Measurements from ENCODE around the gene GSTM1.
A peak's percentile ranks its signal among the peaks of the same experiment; 100 is the strongest.

GSTM1 gene

GRCh38 chr1:109730666-109731065, 43.0 kb downstream of the GSTM1 start:
- Histone ChIP-seq H3K79me1 (replicated peaks; ENCODE audit: low read length, poor library complexity, severe bottlenecking) (no peaks in the 10 kb centered on the region), H2AFZ (ENCODE audit: low read depth, low read length) (no peak overlapping the region), H3K4ac (ENCODE audit: low read depth in 1 of 2, low read length in 2 of 2) (no peak overlapping the region), H2BK15ac (ENCODE audit: low read depth, poor library complexity, severe bottlenecking) (no peak overlapping the region), H2AK5ac (ENCODE audit: low read length, severe bottlenecking) (no peak overlapping the region), H3K27me3 (ENCODE audit: control insufficient read depth in 1 of 2, insufficient read depth in 1 of 2, low read length in 2 of 2) (no peaks in the 10 kb centered on the region), H3K36me3 (ENCODE audit: control insufficient read depth in 1 of 2, insufficient read depth in 2 of 2, low read depth in 1 of 2, low read length in 2 of 2) (no peaks in the 10 kb centered on the region), H3K9me3 (ENCODE audit: control insufficient read depth, low read length) (no peaks in the 10 kb centered on the region), H3K4me1 (ENCODE audit: control insufficient read depth, insufficient read depth, low read depth, low read length) (peaks cover 6% of the 10 kb centered on the region), H3K14ac (ENCODE audit: low read length in 2 of 2) (no peak overlapping the region), H3K23ac (ENCODE audit: low read length in 2 of 2) (no peak overlapping the region), H2BK120ac (ENCODE audit: low read depth, low read length) (no peak overlapping the region), H4K8ac (ENCODE audit: low read length) (no peak overlapping the region), H2BK5ac (ENCODE audit: low read depth, low read length, poor library complexity, severe bottlenecking) (no peak overlapping the region), H2BK12ac (ENCODE audit: low read length in 2 of 2) (no peak overlapping the region), H3K4me2 (ENCODE audit: low read length, poor library complexity, severe bottlenecking) (no peak overlapping the region), H3K27ac (ENCODE audit: low read length, poor library complexity, severe bottlenecking) (no peak overlapping the region), H3K18ac (ENCODE audit: low read depth in 1 of 2, low read length in 2 of 2) (no peak overlapping the region), H3K9ac (ENCODE audit: low read length) (no peak overlapping the region), H4K91ac (ENCODE audit: low read length) (no peak overlapping the region), H3K4me3 (ENCODE audit: insufficient read depth in 1 of 2, low read depth in 1 of 2, low read length in 2 of 2) (no peak overlapping the region)
- WGBS, result 90% methylated on average over 5 of the region's 6 CpGs
- DNase-seq, result no peak

DNA sequence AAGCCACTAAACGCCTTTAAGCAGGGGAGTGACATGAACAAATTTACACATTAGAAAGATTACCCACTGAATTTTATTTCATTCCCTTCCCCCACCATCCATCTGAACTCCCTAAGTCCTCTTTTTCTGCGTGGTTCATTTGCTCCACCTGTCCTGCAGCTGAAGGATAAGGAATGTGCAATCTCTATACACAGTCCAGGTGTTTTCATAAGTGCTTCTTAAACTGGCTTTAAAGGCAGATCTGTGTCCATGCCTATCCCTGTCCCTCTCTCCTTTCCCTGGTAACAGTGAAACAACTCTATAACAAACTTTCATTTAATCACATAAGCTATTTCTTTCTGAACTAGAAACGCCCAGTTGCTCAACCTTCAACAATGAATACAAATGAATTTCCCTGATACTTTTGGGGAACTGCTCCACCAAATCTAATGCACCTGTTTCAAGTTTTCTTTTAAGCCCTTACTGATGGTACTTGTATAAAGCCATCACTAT, 44.8 kb downstream of the GSTM1 start:
- Histone ChIP-seq H3K9ac (ENCODE audit: low read length) (no peak overlapping the region), H4K91ac (ENCODE audit: low read length) (no peak overlapping the region), H3K23ac (ENCODE audit: low read length in 2 of 2) (no peak overlapping the region), H3K4me2 (ENCODE audit: low read length, poor library complexity, severe bottlenecking) (no peak overlapping the region), H3K4me3 (ENCODE audit: insufficient read depth in 1 of 2, low read depth in 1 of 2, low read length in 2 of 2) (no peak overlapping the region), H2BK120ac (ENCODE audit: low read depth, low read length) (no peak overlapping the region), H3K36me3 (ENCODE audit: control insufficient read depth in 1 of 2, insufficient read depth in 2 of 2, low read depth in 1 of 2, low read length in 2 of 2) (peaks cover 9 to 11% of the 10 kb centered on the region in 2 experiments), H2BK15ac (ENCODE audit: low read depth, poor library complexity, severe bottlenecking) (no peak overlapping the region), H3K4ac (ENCODE audit: low read depth in 1 of 2, low read length in 2 of 2) (no peak overlapping the region), H3K79me1 (replicated peaks; ENCODE audit: low read length, poor library complexity, severe bottlenecking) (peaks cover 2% of the 10 kb centered on the region), H3K9me3 (ENCODE audit: control insufficient read depth, low read length) (no peaks in the 10 kb centered on the region), H2AFZ (ENCODE audit: low read depth, low read length) (no peak overlapping the region), H3K14ac (ENCODE audit: low read length in 2 of 2) (no peak overlapping the region), H2BK5ac (ENCODE audit: low read depth, low read length, poor library complexity, severe bottlenecking) (no peak overlapping the region), H2BK12ac (ENCODE audit: low read length in 2 of 2) (no peak overlapping the region), H3K4me1 (ENCODE audit: control insufficient read depth, insufficient read depth, low read depth, low read length) (peaks cover 6% of the 10 kb centered on the region), H3K27me3 (ENCODE audit: control insufficient read depth in 1 of 2, insufficient read depth in 1 of 2, low read length in 2 of 2) (no peaks in the 10 kb centered on the region), H3K27ac (ENCODE audit: low read length, poor library complexity, severe bottlenecking) (no peak overlapping the region), H4K8ac (ENCODE audit: low read length) (no peak overlapping the region), H2AK5ac (ENCODE audit: low read length, severe bottlenecking) (no peak overlapping the region), H3K18ac (ENCODE audit: low read depth in 1 of 2, low read length in 2 of 2) (no peak overlapping the region)
- 84% methylated on average over 3 of the region's 3 CpGs for WGBS
- DNase-seq, result no peak

DNA sequence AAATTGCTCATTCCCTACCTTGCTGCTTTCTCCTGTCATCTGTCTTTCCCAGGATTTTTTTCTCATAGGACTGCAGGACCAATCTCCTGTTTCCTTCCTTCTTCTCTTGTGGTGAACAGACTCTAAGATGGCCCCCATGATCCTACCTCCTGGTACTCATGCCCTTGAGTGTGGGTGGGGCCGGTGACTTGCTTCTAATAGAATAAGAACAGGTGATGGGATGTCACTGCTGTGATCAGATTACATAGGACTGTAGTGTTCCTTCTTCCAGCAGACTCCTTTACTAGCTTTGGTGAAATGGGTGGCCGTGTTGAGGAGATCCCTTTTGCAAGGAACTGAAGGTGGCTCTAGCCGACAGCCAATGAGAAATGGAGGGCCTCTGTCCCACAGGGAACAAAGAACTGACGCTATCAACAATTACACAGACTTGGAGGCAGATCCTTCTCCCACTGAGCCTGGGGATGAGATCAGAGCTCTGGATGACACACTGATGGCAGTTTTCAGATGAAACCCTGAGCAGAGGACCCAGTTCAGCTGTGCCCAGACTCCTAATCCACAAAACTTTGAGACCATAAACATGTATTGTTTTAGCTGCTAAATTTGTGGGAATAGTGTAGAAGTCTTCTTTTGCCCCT, 45.7 kb downstream of the GSTM1 start:
- H3K4me3 ChIP-seq (ENCODE audit: insufficient read depth in 1 of 2, low read depth in 1 of 2, low read length in 2 of 2), result no peak overlapping the region
- H3K9ac ChIP-seq (ENCODE audit: low read length), result no peak overlapping the region
- H4K8ac ChIP-seq (ENCODE audit: low read length), result no peak overlapping the region
- H3K27ac ChIP-seq (ENCODE audit: low read length, poor library complexity, severe bottlenecking), result no peak overlapping the region
- H2BK12ac ChIP-seq (ENCODE audit: low read length in 2 of 2), result no peak overlapping the region
- no peaks in the 10 kb centered on the region for H3K9me3 ChIP-seq (ENCODE audit: control insufficient read depth, low read length)
- H3K23ac ChIP-seq (ENCODE audit: low read length in 2 of 2), result no peak overlapping the region
- H2AK5ac ChIP-seq (ENCODE audit: low read length, severe bottlenecking), result no peak overlapping the region
- no peak overlapping the region for H2BK5ac ChIP-seq (ENCODE audit: low read depth, low read length, poor library complexity, severe bottlenecking)
- no peak overlapping the region for H3K4me2 ChIP-seq (ENCODE audit: low read length, poor library complexity, severe bottlenecking)
- H3K4me1 ChIP-seq (ENCODE audit: control insufficient read depth, insufficient read depth, low read depth, low read length), result peaks cover 6% of the 10 kb centered on the region
- H3K4ac ChIP-seq (ENCODE audit: low read depth in 1 of 2, low read length in 2 of 2), result no peak overlapping the region
- H3K27me3 ChIP-seq (ENCODE audit: control insufficient read depth in 1 of 2, insufficient read depth in 1 of 2, low read length in 2 of 2), result no peaks in the 10 kb centered on the region
- 93% methylated on average over 4 of the region's 4 CpGs for WGBS
- H3K36me3 ChIP-seq (ENCODE audit: control insufficient read depth in 1 of 2, insufficient read depth in 2 of 2, low read depth in 1 of 2, low read length in 2 of 2), result peaks cover 13 to 20% of the 10 kb centered on the region in 2 experiments
- H3K14ac ChIP-seq (ENCODE audit: low read length in 2 of 2), result no peak overlapping the region
- no peak overlapping the region for H2BK15ac ChIP-seq (ENCODE audit: low read depth, poor library complexity, severe bottlenecking)
- no peak overlapping the region for H3K18ac ChIP-seq (ENCODE audit: low read depth in 1 of 2, low read length in 2 of 2)
- H2AFZ ChIP-seq (ENCODE audit: low read depth, low read length), result no peak overlapping the region
- H3K79me1 ChIP-seq (replicated peaks; ENCODE audit: low read length, poor library complexity, severe bottlenecking), result peaks cover 2% of the 10 kb centered on the region
- H2BK120ac ChIP-seq (ENCODE audit: low read depth, low read length), result no peak overlapping the region
- H4K91ac ChIP-seq (ENCODE audit: low read length), result no peak overlapping the region
- no peak for DNase-seq

DNA sequence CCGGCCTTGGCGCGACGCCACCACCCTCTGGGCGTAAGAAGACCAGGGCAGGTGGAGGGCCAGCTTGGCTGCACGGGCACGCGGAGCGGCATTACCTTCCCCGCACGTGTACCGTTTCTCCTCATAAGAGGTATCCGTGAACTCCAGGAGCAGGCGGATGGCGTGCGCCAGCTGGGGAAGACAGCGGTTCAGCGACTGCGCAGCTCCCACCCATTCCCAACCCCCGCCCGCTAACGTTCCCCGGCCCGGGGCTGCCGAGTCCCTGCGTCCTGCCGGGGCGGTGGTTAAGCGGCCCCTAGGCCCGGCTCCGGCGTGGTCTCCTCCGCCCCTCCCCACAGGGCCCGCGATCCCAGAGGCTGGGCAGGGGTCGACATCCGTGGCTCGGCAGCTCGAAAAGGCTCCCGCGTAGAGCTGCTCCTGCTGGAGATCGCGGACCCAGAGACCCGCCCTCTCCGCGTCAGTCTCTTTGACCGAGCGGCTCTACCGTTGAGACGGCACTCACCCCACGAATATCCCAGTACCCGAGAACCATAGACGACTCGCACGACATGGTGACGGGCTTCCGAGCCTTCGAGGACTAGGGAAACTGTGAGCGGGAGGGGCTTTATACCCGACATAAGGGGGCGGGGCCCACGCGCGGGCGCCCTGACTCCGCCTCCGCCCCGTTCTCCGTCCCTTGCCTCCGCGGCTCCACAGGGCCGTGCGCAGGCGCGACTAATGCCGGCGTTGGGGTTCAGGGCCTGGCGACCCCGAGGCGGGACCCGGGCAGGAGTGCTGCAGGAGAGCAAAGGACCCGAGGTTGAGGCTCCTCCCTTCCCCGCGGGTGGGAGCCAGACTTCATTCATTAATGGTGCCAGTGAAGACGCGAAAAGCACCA, 52.4 kb downstream of the GSTM1 start:
- peak overlapping the region; percentile 62 for H4K91ac ChIP-seq (ENCODE audit: low read length)
- 2% methylated on average over 84 of the region's 86 CpGs for WGBS
- peak overlapping the region; percentile 78 to 82 for H3K4me3 ChIP-seq (ENCODE audit: insufficient read depth in 1 of 2, low read depth in 1 of 2, low read length in 2 of 2)
- no peak overlapping the region for H3K27ac ChIP-seq (ENCODE audit: low read length, poor library complexity, severe bottlenecking)
- H3K14ac ChIP-seq (ENCODE audit: low read length in 2 of 2), result peak overlapping the region in 1 of 2 experiments; percentile 58
- no peak overlapping the region for H2BK5ac ChIP-seq (ENCODE audit: low read depth, low read length, poor library complexity, severe bottlenecking)
- peaks cover 13 to 21% of the 10 kb centered on the region in 2 experiments for H3K36me3 ChIP-seq (ENCODE audit: control insufficient read depth in 1 of 2, insufficient read depth in 2 of 2, low read depth in 1 of 2, low read length in 2 of 2)
- peak overlapping the region; percentile 96 for H2BK120ac ChIP-seq (ENCODE audit: low read depth, low read length)
- H3K79me1 ChIP-seq (replicated peaks; ENCODE audit: low read length, poor library complexity, severe bottlenecking), result peaks cover 5% of the 10 kb centered on the region
- peak overlapping the region; percentile 96 for H2BK15ac ChIP-seq (ENCODE audit: low read depth, poor library complexity, severe bottlenecking)
- H3K9me3 ChIP-seq (ENCODE audit: control insufficient read depth, low read length), result no peaks in the 10 kb centered on the region
- peak overlapping the region; percentile 60 to 75 for H3K4ac ChIP-seq (ENCODE audit: low read depth in 1 of 2, low read length in 2 of 2)
- H3K9ac ChIP-seq (ENCODE audit: low read length), result peak overlapping the region; percentile 82
- peaks cover 0 to 19% of the 10 kb centered on the region in 2 experiments for H3K27me3 ChIP-seq (ENCODE audit: control insufficient read depth in 1 of 2, insufficient read depth in 1 of 2, low read length in 2 of 2)
- H3K23ac ChIP-seq (ENCODE audit: low read length in 2 of 2), result peak overlapping the region in 1 of 2 experiments; percentile 2
- H4K8ac ChIP-seq (ENCODE audit: low read length), result peak overlapping the region; percentile 87
- H2AK5ac ChIP-seq (ENCODE audit: low read length, severe bottlenecking), result no peak overlapping the region
- DNase-seq, result peak; percentile 89
- H2AFZ ChIP-seq (ENCODE audit: low read depth, low read length), result peak overlapping the region; percentile 73
- peaks cover 6% of the 10 kb centered on the region for H3K4me1 ChIP-seq (ENCODE audit: control insufficient read depth, insufficient read depth, low read depth, low read length)
- no peak overlapping the region for H2BK12ac ChIP-seq (ENCODE audit: low read length in 2 of 2)
- peak overlapping the region; percentile 89 to 90 for H3K18ac ChIP-seq (ENCODE audit: low read depth in 1 of 2, low read length in 2 of 2)
- peak overlapping the region; percentile 53 for H3K4me2 ChIP-seq (ENCODE audit: low read length, poor library complexity, severe bottlenecking)

Data from mesenchymal stem cell (in vitro differentiated cells and primary cell).